Keratinocyte (primary cell): ENCODE measurements around the gene ASRGL1. TPM values are rescaled to one million over a fixed set of nuclear protein-coding genes. Genes with fewer than 3 reads are reported as not detected.

Source experiments
- DNase-seq: peaks from one replicate; pipeline ENCODE4 v3.0.0-alpha.2; 2011; ENCODE audit warnings: low read depth, missing footprints, low spot score
- FAIRE-seq: peaks from 2 replicates; lab custom pipeline; 2011; peaks lifted over from hg19 to GRCh38; lab: Jason Lieb, UNC
- H2AFZ ChIP-seq: 2 replicates; pipeline ENCODE4 v1.6.0; 2012; ENCODE audit warnings: low read length, control low read depth, inconsistent platforms; ENCODE audit not compliant: control insufficient read depth
- H3K27ac ChIP-seq: 2 replicates; pipeline ENCODE4 v1.5.1; 2011; ENCODE audit warnings: low read length; ENCODE audit not compliant: control insufficient read depth, insufficient read depth
- H3K27me3 ChIP-seq: 3 replicates; pipeline ENCODE4 v1.6.0; 2011; ENCODE audit warnings: low read length; ENCODE audit not compliant: control insufficient read depth, insufficient read depth; ENCODE audit errors: extremely low read depth
- H3K36me3 ChIP-seq, 2 experiments: 2 replicates in 1 of 2; 3 replicates in 1 of 2; pipeline ENCODE4 v1.5.1; 2011; ENCODE audit warnings: low read length in 2 of 2, mild to moderate bottlenecking in 1 of 2; ENCODE audit not compliant: control insufficient read depth in 2 of 2, insufficient read depth in 2 of 2; ENCODE audit errors: extremely low read depth in 1 of 2
- H3K4me1 ChIP-seq: 3 replicates; pipeline ENCODE4 v1.5.1; 2011; ENCODE audit warnings: low read length; ENCODE audit not compliant: control insufficient read depth, insufficient read depth; ENCODE audit errors: extremely low read depth
- H3K4me2 ChIP-seq: 3 replicates; pipeline ENCODE4 v1.6.0; 2011; ENCODE audit warnings: low read depth, low read length; ENCODE audit not compliant: control insufficient read depth, insufficient read depth; ENCODE audit errors: extremely low read depth
- H3K4me3 ChIP-seq, 3 experiments: fragments of 200-600 bp in 1 of 3; sonication (generic) in 1 of 3; 2 replicates in 2 of 3; 3 replicates in 1 of 3; pipeline ENCODE4 v1.5.1; 2011 to 2016; ENCODE audit warnings: low read length in 3 of 3, mild to moderate bottlenecking in 3 of 3, control low read depth in 2 of 3, inconsistent platforms in 1 of 3, low read depth in 1 of 3, mixed read lengths in 1 of 3, mixed run types in 1 of 3, moderate library complexity in 1 of 3; ENCODE audit not compliant: control insufficient read depth in 2 of 3, insufficient read depth in 2 of 3; ENCODE audit errors: extremely low read depth in 1 of 3
- H3K79me2 ChIP-seq: 2 replicates; pipeline ENCODE4 v1.6.0; 2012; ENCODE audit warnings: low read length; ENCODE audit not compliant: control insufficient read depth, insufficient read depth
- H3K9ac ChIP-seq: 3 replicates; pipeline ENCODE4 v1.6.0; 2011; ENCODE audit warnings: low read length; ENCODE audit not compliant: control insufficient read depth, insufficient read depth; ENCODE audit errors: extremely low read depth
- H3K9me1 ChIP-seq: 3 replicates; pipeline ENCODE4 v1.6.0; 2011; ENCODE audit warnings: low read length; ENCODE audit not compliant: control insufficient read depth, insufficient read depth; ENCODE audit errors: extremely low read depth
- H3K9me3 ChIP-seq: 2 replicates; pipeline ENCODE4 v1.5.1; 2012; ENCODE audit warnings: low read depth, low read length; ENCODE audit not compliant: control insufficient read depth
- H4K20me1 ChIP-seq: 3 replicates; pipeline ENCODE4 v1.6.0; 2011; ENCODE audit warnings: low read length; ENCODE audit not compliant: control insufficient read depth, insufficient read depth; ENCODE audit errors: extremely low read depth
- EZH2 ChIP-seq: IDR thresholded peaks from one replicate; pipeline ENCODE4 v1.6.1; 2012; ENCODE audit warnings: inconsistent platforms, mild to moderate bottlenecking, low read length, moderate library complexity
- dilution Hi-C: fragments of 300-500 bp; cut with MboI; formaldehyde crosslinking; loops from one replicate; pipeline ENCODE4 v1.7.0; 2020; ENCODE audit warnings: low sequenced_read_pairs; ENCODE audit not compliant: extremely low pct_ligation_motif_present
- polyA plus RNA-seq, 5 experiments: library from polyadenylated mRNA; depleted of rRNA in 3 of 5; stranded (reverse) in 3 of 5; stranded (forward) in 1 of 5; unstranded in 1 of 5; fragments of >200 nt; gene quantifications; 1 replicate in 1 of 5; 2 replicates in 3 of 5; 3 replicates in 1 of 5; pipeline versions ENCODE4 v1.2.1 to v1.2.3, GENCODE V29; 2011 to 2012; ENCODE audit warnings: missing spikeins in 2 of 5, low read depth in 1 of 5, low replicate concordance in 1 of 5
- TF ChIP-seq, protein P1 (sequence below), 3 experiments: IDR thresholded peaks in 1 of 3; conservative IDR thresholded peaks in 1 of 3; optimal IDR thresholded peaks in 1 of 3; 2 replicates in 2 of 3; 3 replicates in 1 of 3; pipeline versions ENCODE3 to v1.5.1; 2011; ENCODE audit warnings: low read length in 3 of 3, mild to moderate bottlenecking in 3 of 3, moderate library complexity in 2 of 3, control low read depth in 1 of 3, inconsistent platforms in 1 of 3; ENCODE audit not compliant: insufficient read depth in 2 of 3; ENCODE audit errors: extremely low read depth in 1 of 3

Gene ASRGL1
- polyA plus RNA-seq, 1 donor (not counting 4 experiments of a cell fraction or from before 2014, with no cell fraction given) = 0.05 TPM

DNA sequence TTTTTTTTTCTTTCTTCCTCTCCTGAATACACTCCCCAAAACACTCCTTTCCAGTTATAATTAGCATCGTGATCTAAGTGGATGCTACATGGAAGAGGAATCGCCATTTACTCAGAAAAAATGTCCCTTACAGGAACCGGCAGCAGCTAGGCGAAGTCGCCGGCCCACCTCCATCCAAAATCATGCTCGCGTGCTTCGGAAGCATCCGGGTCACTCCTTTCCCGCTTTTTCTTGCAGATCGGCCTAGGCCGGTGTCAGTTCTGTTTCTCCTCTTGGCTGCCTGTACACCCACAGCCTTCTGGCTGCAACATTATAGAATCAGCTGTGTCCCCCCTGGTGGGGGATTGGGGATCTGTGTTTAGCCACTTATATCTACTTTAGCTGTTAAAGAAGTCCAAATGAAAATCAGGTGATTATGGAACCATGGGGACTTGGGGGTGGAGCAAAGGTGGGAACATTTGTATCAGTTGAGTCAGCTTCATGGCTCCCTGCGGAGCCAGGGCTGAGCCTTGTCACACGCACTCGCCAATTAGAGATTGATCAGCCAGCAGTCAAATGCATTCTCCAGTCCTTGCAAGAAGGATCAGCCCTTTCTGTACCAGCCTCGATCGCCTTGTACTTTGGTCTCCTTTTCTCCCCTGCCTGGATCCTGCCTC lies 36.3 kb downstream of the ASRGL1 start:
- dilution Hi-C loops = no loop called here
- no peaks in the 10 kb centered on the region for H3K4me1 ChIP-seq
- H3K36me3 ChIP-seq = no peaks in the 10 kb centered on the region
- H2AFZ ChIP-seq = no peak overlapping the region
- H3K9me3 ChIP-seq = no peaks in the 10 kb centered on the region
- no peak overlapping the region for H3K27ac ChIP-seq
- DNase-seq (no peak), FAIRE-seq (no peak)
- H3K27me3 ChIP-seq = no peaks in the 10 kb centered on the region
- H3K9ac ChIP-seq = no peak overlapping the region
- H3K79me2 ChIP-seq = no peaks in the 10 kb centered on the region
- H3K4me2 ChIP-seq = no peak overlapping the region
- no peak overlapping the region for H3K4me3 ChIP-seq
- H3K9me1 ChIP-seq = no peaks in the 10 kb centered on the region
- H4K20me1 ChIP-seq = no peaks in the 10 kb centered on the region
- TF ChIP-seq, protein P1, sequence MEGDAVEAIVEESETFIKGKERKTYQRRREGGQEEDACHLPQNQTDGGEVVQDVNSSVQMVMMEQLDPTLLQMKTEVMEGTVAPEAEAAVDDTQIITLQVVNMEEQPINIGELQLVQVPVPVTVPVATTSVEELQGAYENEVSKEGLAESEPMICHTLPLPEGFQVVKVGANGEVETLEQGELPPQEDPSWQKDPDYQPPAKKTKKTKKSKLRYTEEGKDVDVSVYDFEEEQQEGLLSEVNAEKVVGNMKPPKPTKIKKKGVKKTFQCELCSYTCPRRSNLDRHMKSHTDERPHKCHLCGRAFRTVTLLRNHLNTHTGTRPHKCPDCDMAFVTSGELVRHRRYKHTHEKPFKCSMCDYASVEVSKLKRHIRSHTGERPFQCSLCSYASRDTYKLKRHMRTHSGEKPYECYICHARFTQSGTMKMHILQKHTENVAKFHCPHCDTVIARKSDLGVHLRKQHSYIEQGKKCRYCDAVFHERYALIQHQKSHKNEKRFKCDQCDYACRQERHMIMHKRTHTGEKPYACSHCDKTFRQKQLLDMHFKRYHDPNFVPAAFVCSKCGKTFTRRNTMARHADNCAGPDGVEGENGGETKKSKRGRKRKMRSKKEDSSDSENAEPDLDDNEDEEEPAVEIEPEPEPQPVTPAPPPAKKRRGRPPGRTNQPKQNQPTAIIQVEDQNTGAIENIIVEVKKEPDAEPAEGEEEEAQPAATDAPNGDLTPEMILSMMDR (optimal IDR thresholded peaks at IDR 0.05 in 1 of 3, IDR thresholded peaks at IDR 0.05 in 1 of 3, conservative IDR thresholded peaks at IDR 0.05 in 1 of 3; ENCODE audit: extremely low read depth in 1 of 3, insufficient read depth in 2 of 3, low read length in 3 of 3) = no peak
- TF ChIP-seq EZH2 = no peak

DNA sequence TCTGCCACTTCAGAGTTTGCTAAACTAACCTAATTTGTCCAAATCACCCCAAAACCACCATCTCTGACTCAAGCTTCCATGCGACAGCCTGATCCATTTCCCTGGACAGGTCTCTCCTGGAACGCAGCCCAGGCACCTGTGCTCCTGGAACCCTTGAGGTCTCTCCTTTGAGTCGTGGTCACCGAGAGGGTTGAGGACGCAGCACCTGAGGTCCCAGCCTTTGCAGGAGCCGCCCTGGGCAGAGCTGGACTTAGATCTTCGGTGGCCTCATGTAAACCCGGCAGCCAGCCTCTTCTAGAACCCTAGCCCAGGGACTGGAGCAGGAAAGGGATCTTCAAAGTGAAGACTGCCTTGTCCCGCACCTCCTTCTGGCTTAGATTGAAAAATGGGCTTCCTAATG lies 37.6 kb downstream of the ASRGL1 start:
- Histone ChIP-seq H3K9me3 (no peaks in the 10 kb centered on the region), H3K4me1 (no peaks in the 10 kb centered on the region), H2AFZ (no peak overlapping the region), H3K79me2 (no peaks in the 10 kb centered on the region), H3K4me3 (no peak overlapping the region), H3K4me2 (no peak overlapping the region), H3K27ac (no peak overlapping the region), H3K36me3 (no peaks in the 10 kb centered on the region), H3K9ac (no peak overlapping the region), H3K27me3 (no peaks in the 10 kb centered on the region), H3K9me1 (no peaks in the 10 kb centered on the region), H4K20me1 (no peaks in the 10 kb centered on the region)
- FAIRE-seq (no peak), DNase-seq (no peak)
- no peak for TF ChIP-seq EZH2
- TF ChIP-seq, protein P1 (optimal IDR thresholded peaks at IDR 0.05 in 1 of 3, IDR thresholded peaks at IDR 0.05 in 1 of 3, conservative IDR thresholded peaks at IDR 0.05 in 1 of 3; ENCODE audit: extremely low read depth in 1 of 3, insufficient read depth in 2 of 3, low read length in 3 of 3) = no peak
- dilution Hi-C loops = no loop called here
